Endothelial cell of umbilical vein (primary cell): ENCODE data around the gene PRKD2. TPM values are rescaled to one million over a fixed set of nuclear protein-coding genes. Genes with fewer than 3 reads are reported as not detected.

ENCODE experiments used
- BruUV-seq: library from RNA; stranded (reverse); fragments of 400-500 nt; replicated peaks from 2 replicates; lab custom pipeline; 2021; lab: Mats Ljungman, UMichigan
- CTCF ChIA-PET: fragments of 300-600, 350-600 bp; sonication (Branson Sonifier 250); formaldehyde crosslinking; loops from one replicate; lab custom pipeline; 2021; ENCODE audit warnings: antibody characterized with exemption, inconsistent platforms; lab: Charles Lee
- POLR2A ChIA-PET: fragments of 300-600, 350-600 bp; sonication (Branson Sonifier 250); formaldehyde crosslinking; loops from one replicate; lab custom pipeline; 2021; ENCODE audit warnings: antibody characterized with exemption, inconsistent platforms; lab: Charles Lee
- DNase-seq: peaks from one replicate; pipeline ENCODE4 v3.0.0-alpha.2; 2011; ENCODE audit warnings: low read depth, low spot score
- FAIRE-seq: peaks from 2 replicates; lab custom pipeline; 2011; peaks lifted over from hg19 to GRCh38; lab: Jason Lieb, UNC
- H2AFZ ChIP-seq: 2 replicates; pipeline ENCODE4 v1.6.0; 2012; ENCODE audit warnings: low read depth, low read length, control low read depth, inconsistent platforms
- H3K27ac ChIP-seq: 2 replicates; pipeline ENCODE4 v1.5.1; 2011; ENCODE audit warnings: low read depth, mild to moderate bottlenecking, control low read depth, low read length, moderate library complexity; ENCODE audit not compliant: insufficient read depth
- H3K27me3 ChIP-seq, 2 experiments: 2 replicates each; pipeline versions ENCODE4 v1.6.0 to v1.6.1; 2011; ENCODE audit warnings: low read length in 2 of 2, mixed read lengths in 1 of 2; ENCODE audit not compliant: control insufficient read depth in 2 of 2, insufficient read depth in 2 of 2
- H3K36me3 ChIP-seq, 2 experiments: 2 replicates in 1 of 2; 3 replicates in 1 of 2; pipeline ENCODE4 v1.5.1; 2011; ENCODE audit warnings: low read length in 2 of 2, mild to moderate bottlenecking in 1 of 2, moderate library complexity in 1 of 2; ENCODE audit not compliant: control insufficient read depth in 2 of 2, insufficient read depth in 2 of 2; ENCODE audit errors: extremely low read depth in 1 of 2
- H3K4me1 ChIP-seq: 3 replicates; pipeline ENCODE4 v1.5.1; 2011; ENCODE audit warnings: mild to moderate bottlenecking, low read length; ENCODE audit not compliant: control insufficient read depth, insufficient read depth; ENCODE audit errors: extremely low read depth
- H3K4me2 ChIP-seq: 2 replicates; pipeline ENCODE4 v1.6.1; 2011; ENCODE audit warnings: low read length, control low read depth, mixed read lengths; ENCODE audit not compliant: insufficient read depth
- H3K4me3 ChIP-seq, 3 experiments: fragments of 200-600 bp in 1 of 3; sonication (generic), shearing (Covaris generic) in 1 of 3; replicated peaks in 1 of 3; 2 replicates each; pipeline ENCODE4 v1.5.1; 2011 to 2016; ENCODE audit warnings: control low read depth in 3 of 3, low read length in 3 of 3, mild to moderate bottlenecking in 2 of 3, inconsistent platforms in 1 of 3, low read depth in 1 of 3, moderate library complexity in 1 of 3; ENCODE audit not compliant: insufficient read depth in 1 of 3
- H3K79me2 ChIP-seq: 2 replicates; pipeline ENCODE4 v1.6.0; 2012; ENCODE audit warnings: low read length, inconsistent platforms; ENCODE audit not compliant: control insufficient read depth, insufficient read depth
- H3K9ac ChIP-seq: replicated peaks from 2 replicates; pipeline ENCODE3; 2011; ENCODE audit warnings: low read length, control low read depth; ENCODE audit not compliant: insufficient read depth; ENCODE audit errors: extremely low read depth
- H3K9me1 ChIP-seq: replicated peaks from 3 replicates; pipeline ENCODE4 v1.6.0; 2011; ENCODE audit warnings: mild to moderate bottlenecking, low read length; ENCODE audit not compliant: control insufficient read depth, insufficient read depth; ENCODE audit errors: extremely low read depth
- H3K9me3 ChIP-seq: replicated peaks from 2 replicates; pipeline ENCODE4 v1.5.1; 2012; ENCODE audit warnings: low read length, inconsistent platforms; ENCODE audit not compliant: control insufficient read depth, insufficient read depth
- H4K20me1 ChIP-seq: replicated peaks from 2 replicates; pipeline ENCODE3; 2011; ENCODE audit warnings: mild to moderate bottlenecking, low read length; ENCODE audit not compliant: control insufficient read depth, insufficient read depth; ENCODE audit errors: extremely low read depth
- EZH2 ChIP-seq: IDR thresholded peaks from 2 replicates; pipeline ENCODE4 v1.6.1; 2012; ENCODE audit warnings: borderline replicate concordance, low read depth, mild to moderate bottlenecking, moderate library complexity, low read length, inconsistent platforms; ENCODE audit not compliant: severe bottlenecking
- FOS ChIP-seq: IDR thresholded peaks from 2 replicates; pipeline ENCODE4 v1.6.1; 2011; ENCODE audit warnings: mild to moderate bottlenecking, low read length, moderate library complexity, borderline replicate concordance; ENCODE audit not compliant: insufficient read depth
- GATA2 ChIP-seq: IDR thresholded peaks from 2 replicates; pipeline ENCODE4 v1.7.0; 2011; ENCODE audit warnings: low read depth, mild to moderate bottlenecking, moderate library complexity, mixed read lengths, low read length; ENCODE audit not compliant: insufficient read length, insufficient read depth
- JUN ChIP-seq: IDR thresholded peaks from 2 replicates; pipeline ENCODE4 v1.6.1; 2011; ENCODE audit warnings: borderline replicate concordance, low read depth; ENCODE audit not compliant: insufficient read length, insufficient read depth
- MYC ChIP-seq: IDR thresholded peaks from one replicate; pipeline ENCODE4 v1.6.1; 2011; ENCODE audit warnings: mild to moderate bottlenecking, low read depth, low read length
- POLR2A ChIP-seq: IDR thresholded peaks from 2 replicates; pipeline ENCODE4 v1.6.1; 2012; ENCODE audit warnings: low read depth, mild to moderate bottlenecking, control low read depth, low read length
- POLR2AphosphoS5 ChIP-seq: IDR thresholded peaks from 2 replicates; pipeline ENCODE4 v1.6.1; 2012; ENCODE audit warnings: low read depth, mild to moderate bottlenecking, control low read depth, low read length, moderate library complexity; ENCODE audit not compliant: insufficient read depth
- dilution Hi-C: fragments of 300-500 bp; cut with MboI; formaldehyde crosslinking; loops from one replicate; pipeline ENCODE4 v1.15.0; 2019; ENCODE audit warnings: low sequenced_read_pairs; ENCODE audit not compliant: extremely low pct_ligation_motif_present
- intact Hi-C: fragments of 100-400 bp; cut with micrococcal nuclease; formaldehyde crosslinking; loops from one replicate; pipeline ENCODE4 v1.10.0; 2022
- polyA plus RNA-seq, 4 experiments: library from polyadenylated mRNA; depleted of rRNA in 3 of 4; stranded (reverse) in 3 of 4; unstranded in 1 of 4; fragments of >200 nt; gene quantifications; 2 replicates each; pipeline versions ENCODE4 v1.2.1 to v1.2.3, GENCODE V29; 2011 to 2012; ENCODE audit warnings: missing spikeins in 1 of 4
- total RNA-seq: library from RNA; stranded (reverse); gene quantifications from 2 replicates; pipeline ENCODE4 v1.2.3, GENCODE V29; 2021
- TF ChIP-seq, protein P1 (sequence below), 2 donors: IDR thresholded peaks; 1 replicate in 1 of 2; 2 replicates in 1 of 2; pipeline ENCODE4 v1.5.1; 2011; ENCODE audit warnings: low read length in 2 of 2, mild to moderate bottlenecking in 2 of 2, moderate library complexity in 2 of 2, control low read depth in 1 of 2, inconsistent platforms in 1 of 2, low read depth in 1 of 2; ENCODE audit not compliant: insufficient read depth in 1 of 2; ENCODE audit errors: extremely low read depth in 1 of 2
- TF ChIP-seq, protein P2 (sequence below): IDR thresholded peaks from 2 replicates; pipeline ENCODE4 v1.6.1; 2011; ENCODE audit not compliant: insufficient read depth, insufficient read length

The PRKD2 gene
- total and polyA plus RNA-seq, 2 donors (not counting 3 experiments of a cell fraction or from before 2014, with no cell fraction given): 40.4 to 94.9 TPM

DNA sequence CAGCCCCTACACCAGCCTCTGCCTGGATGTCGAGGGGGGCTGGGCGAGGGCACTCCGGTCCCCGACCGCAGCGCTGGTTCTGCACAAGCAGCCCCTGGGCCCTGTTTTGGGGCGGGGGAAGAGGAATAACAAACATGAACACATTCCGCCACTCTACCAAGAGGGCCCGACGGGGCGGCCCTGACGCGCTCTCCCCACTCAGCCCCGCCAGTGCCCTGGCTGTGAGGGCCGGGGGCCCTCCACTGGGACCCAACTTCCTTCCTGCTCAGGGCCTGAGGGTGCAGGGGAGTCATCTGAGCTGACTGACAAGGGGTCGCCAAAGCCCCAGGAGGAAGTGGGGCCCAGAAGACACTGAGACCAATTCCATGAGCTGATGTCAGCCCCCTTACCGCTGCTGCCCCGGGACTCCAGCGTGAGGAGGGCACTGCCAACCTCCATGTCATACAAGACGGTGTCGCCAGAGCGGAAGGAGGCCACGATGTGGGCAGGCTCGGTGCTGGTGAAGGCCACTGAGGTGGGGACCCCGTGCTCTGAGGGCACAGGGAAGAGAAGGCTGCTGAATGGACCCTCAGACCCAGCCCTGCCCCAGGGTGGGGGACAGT, 5.6 kb upstream of the PRKD2 start:
- ChIA-PET POLR2A (no interaction called here), CTCF (interaction anchor here (1.1 kb wide), 2 partner anchors 8 to 31 kb away, joined by 4 to 8 read pairs; no protein-coding TSS in a partner anchor)
- dilution Hi-C loops (no loop called here), intact Hi-C loops (no loop called here)
- H3K9me3 ChIP-seq: no peaks in the 10 kb centered on the region
- peaks cover 6% of the 10 kb centered on the region for H3K79me2 ChIP-seq
- TF ChIP-seq POLR2A (no peak), MYC (no peak), FOS (no peak), GATA2 (no peak), JUN (no peak), EZH2 (no peak), POLR2AphosphoS5 (no peak)
- TF ChIP-seq, protein P1, sequence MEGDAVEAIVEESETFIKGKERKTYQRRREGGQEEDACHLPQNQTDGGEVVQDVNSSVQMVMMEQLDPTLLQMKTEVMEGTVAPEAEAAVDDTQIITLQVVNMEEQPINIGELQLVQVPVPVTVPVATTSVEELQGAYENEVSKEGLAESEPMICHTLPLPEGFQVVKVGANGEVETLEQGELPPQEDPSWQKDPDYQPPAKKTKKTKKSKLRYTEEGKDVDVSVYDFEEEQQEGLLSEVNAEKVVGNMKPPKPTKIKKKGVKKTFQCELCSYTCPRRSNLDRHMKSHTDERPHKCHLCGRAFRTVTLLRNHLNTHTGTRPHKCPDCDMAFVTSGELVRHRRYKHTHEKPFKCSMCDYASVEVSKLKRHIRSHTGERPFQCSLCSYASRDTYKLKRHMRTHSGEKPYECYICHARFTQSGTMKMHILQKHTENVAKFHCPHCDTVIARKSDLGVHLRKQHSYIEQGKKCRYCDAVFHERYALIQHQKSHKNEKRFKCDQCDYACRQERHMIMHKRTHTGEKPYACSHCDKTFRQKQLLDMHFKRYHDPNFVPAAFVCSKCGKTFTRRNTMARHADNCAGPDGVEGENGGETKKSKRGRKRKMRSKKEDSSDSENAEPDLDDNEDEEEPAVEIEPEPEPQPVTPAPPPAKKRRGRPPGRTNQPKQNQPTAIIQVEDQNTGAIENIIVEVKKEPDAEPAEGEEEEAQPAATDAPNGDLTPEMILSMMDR (IDR thresholded peaks at IDR 0.05; ENCODE audit: extremely low read depth in 1 of 2, insufficient read depth in 1 of 2, low read depth in 1 of 2, low read length in 2 of 2): no peak
- TF ChIP-seq, protein P2, sequence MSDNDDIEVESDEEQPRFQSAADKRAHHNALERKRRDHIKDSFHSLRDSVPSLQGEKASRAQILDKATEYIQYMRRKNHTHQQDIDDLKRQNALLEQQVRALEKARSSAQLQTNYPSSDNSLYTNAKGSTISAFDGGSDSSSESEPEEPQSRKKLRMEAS: no peak
- H3K27me3 ChIP-seq: no peaks in the 10 kb centered on the region
- FAIRE-seq (no peak), DNase-seq (no peak)
- H3K4me2 ChIP-seq: no peak overlapping the region
- H3K9me1 ChIP-seq: no peaks in the 10 kb centered on the region
- peaks cover 9 to 49% of the 10 kb centered on the region in 2 experiments for H3K36me3 ChIP-seq
- no peak overlapping the region for H3K9ac ChIP-seq
- H3K4me3 ChIP-seq: no peak overlapping the region
- H2AFZ ChIP-seq: no peak overlapping the region
- H4K20me1 ChIP-seq: no peaks in the 10 kb centered on the region
- peaks cover 38% of the 10 kb centered on the region for H3K4me1 ChIP-seq
- no peak overlapping the region for H3K27ac ChIP-seq
- BruUV-seq: no TSS peak
